COLO668 (cell line): ENCODE measurements around the gene B3GNT5.
"Not testable (repeated sequence)": the region's sequence is repeated elsewhere in the genome, so short reads cannot be mapped to it uniquely, and the experiment has no call there.

Experiments used
- DNase-seq: peaks from one replicate; lab custom pipeline; 2025; ENCODE audit not compliant: unreplicated experiment; lab: John Stamatoyannopoulos, UW

B3GNT5 gene

GRCh38 chr3:183230251-183230650, 22.8 kb upstream of the B3GNT5 start:
- not testable (repeated sequence) for DNase-seq

- DNase-seq, result no peak
Observed at GRCh38 chr3:183230826-183231225, 22.2 kb upstream of the B3GNT5 start.

GRCh38 chr3:183233966-183234365, 19.1 kb upstream of the B3GNT5 start:
- no peak for DNase-seq

GRCh38 chr3:183239046-183239445, 14.0 kb upstream of the B3GNT5 start:
- no peak for DNase-seq

GRCh38 chr3:183242431-183242830, 10.6 kb upstream of the B3GNT5 start:
- no peak for DNase-seq

GRCh38 chr3:183244219-183244618, 8.8 kb upstream of the B3GNT5 start:
- no peak for DNase-seq

- DNase-seq, result no peak
Observed at GRCh38 chr3:183244981-183245476, 8.0 kb upstream of the B3GNT5 start.

- no peak for DNase-seq
Observed at GRCh38 chr3:183247011-183247589, 6.0 kb upstream of the B3GNT5 start.

- no peak for DNase-seq
Observed at GRCh38 chr3:183249006-183249718, 3.9 kb upstream of the B3GNT5 start.

- DNase-seq, result no peak
Observed at GRCh38 chr3:183252118-183252782, 803 bp upstream of the B3GNT5 start.

GRCh38 chr3:183253528-183254486, 754 bp downstream of the B3GNT5 start:
- DNase-seq, result peak; percentile 65

GRCh38 chr3:183254487-183255347, 1.7 kb downstream of the B3GNT5 start:
- peak; percentile 17 for DNase-seq

GRCh38 chr3:183255348-183255730, 2.3 kb downstream of the B3GNT5 start:
- peak; percentile 14 for DNase-seq

- no peak for DNase-seq
Observed at GRCh38 chr3:183259087-183259486, 6.0 kb downstream of the B3GNT5 start.

GRCh38 chr3:183259621-183260020, 6.6 kb downstream of the B3GNT5 start:
- no peak for DNase-seq

GRCh38 chr3:183260167-183260904, 7.3 kb downstream of the B3GNT5 start:
- no peak for DNase-seq

GRCh38 chr3:183261151-183261724, 8.2 kb downstream of the B3GNT5 start:
- no peak for DNase-seq

GRCh38 chr3:183262875-183263378, 9.9 kb downstream of the B3GNT5 start:
- no peak for DNase-seq

- DNase-seq, result no peak
Observed at GRCh38 chr3:183264268-183264667, 11.2 kb downstream of the B3GNT5 start.
